HG03175 (cell line): ENCODE data around the gene CSNK1A1.
"Not testable (repeated sequence)": the region's sequence is repeated elsewhere in the genome, so short reads cannot be mapped to it uniquely, and the experiment has no call there.

ENCODE experiments used
- ATAC-seq: cut with Tn5 transposase; IDR thresholded peaks from one replicate; pipeline ENCODE4 v1.9.1; 2021; ENCODE audit warnings: mild to moderate bottlenecking, moderate library complexity; ENCODE audit not compliant: unreplicated experiment

CSNK1A1 gene

DNA sequence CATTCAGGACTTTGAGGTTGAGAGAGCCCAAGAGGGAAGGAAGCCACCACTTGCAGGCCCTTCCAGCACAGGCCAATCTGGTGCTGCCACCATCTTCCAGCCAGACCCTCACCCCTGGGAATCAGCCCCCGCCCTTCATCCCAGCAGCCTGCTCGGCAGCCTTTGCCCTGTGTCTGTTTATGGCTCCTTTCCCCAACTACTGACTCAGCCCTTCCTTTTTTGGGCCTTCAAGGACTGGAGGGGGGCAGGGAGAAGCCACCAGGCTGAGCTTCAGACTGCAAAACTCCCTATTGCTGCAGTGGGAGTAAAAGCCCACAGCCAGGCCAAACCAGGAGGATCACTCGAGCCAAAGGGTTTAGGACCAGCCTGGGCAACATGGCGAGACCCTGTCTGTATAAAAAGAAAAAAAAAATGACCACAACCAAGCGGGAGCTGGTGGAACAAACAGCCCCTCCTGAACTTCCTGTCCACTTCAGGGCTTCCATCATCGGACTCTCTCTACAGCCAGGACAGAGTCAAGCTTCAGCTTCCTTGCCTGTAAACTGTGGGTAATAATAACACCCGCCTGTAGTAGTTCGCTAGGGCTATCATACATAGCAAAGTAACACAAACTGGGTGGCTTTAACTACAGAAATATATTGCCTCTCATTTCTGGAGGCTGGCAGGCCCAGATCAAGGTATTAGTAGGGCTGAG, 86.3 kb downstream of the CSNK1A1 start:
- ATAC-seq = no peak

DNA sequence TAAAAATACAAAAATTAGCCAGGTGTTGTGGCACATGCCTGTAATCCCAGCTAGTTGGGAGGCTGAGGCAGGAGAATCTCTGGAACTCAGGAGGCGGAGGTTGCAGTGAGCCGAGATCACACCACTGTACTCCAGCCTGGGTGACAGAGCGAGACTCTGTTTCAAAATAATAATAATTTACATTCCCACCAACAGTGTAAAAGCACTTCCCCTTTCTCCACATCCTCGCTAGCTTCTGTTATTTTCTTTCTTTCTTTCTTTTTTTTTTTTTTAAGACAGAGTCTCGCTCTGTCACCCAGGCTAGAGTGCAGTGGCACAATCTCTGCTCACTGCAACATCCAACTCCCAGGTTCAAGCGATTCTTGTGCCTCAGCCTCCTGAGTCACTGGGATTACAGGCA, 89.3 kb downstream of the CSNK1A1 start:
- ATAC-seq = not testable (repeated sequence)

DNA sequence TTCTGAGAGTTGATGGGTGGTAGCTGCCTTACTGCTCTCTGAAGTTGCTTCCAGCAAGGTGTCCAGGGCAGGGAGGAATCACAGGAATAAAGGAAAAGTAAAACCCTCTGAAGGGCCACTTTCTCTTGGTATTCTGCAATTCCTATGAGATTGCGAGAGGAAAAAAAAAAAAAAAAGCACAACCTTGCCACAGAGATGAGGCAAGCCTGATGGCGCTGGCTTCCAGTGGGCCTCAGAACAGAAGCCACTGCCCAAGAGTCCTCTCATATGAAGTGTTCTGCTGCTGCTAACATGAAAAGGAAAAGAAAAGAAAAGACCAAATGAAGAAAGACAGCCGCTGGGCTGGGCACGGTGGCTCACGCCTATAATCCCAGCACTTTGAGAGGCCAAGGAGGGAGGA, 91.3 kb downstream of the CSNK1A1 start:
- ATAC-seq = no peak

DNA sequence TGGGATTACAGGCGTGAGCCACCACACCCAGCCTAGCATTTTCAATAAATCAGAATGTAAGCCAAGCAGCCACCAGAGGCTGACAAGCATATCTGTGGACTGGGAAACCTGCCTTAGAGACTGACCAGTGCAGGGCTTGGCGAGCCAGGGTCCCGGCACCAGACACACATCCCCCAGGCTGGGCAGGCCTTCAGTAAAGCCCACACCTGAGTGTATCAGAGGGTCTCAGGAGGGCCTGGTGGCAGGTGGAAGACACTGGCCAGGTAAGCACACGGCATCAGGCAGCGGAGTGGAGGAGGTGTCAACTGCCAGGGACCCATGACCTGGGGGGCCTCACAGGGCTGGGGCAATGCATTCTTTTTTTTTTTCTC, 93.9 kb downstream of the CSNK1A1 start:
- ATAC-seq = no peak

DNA sequence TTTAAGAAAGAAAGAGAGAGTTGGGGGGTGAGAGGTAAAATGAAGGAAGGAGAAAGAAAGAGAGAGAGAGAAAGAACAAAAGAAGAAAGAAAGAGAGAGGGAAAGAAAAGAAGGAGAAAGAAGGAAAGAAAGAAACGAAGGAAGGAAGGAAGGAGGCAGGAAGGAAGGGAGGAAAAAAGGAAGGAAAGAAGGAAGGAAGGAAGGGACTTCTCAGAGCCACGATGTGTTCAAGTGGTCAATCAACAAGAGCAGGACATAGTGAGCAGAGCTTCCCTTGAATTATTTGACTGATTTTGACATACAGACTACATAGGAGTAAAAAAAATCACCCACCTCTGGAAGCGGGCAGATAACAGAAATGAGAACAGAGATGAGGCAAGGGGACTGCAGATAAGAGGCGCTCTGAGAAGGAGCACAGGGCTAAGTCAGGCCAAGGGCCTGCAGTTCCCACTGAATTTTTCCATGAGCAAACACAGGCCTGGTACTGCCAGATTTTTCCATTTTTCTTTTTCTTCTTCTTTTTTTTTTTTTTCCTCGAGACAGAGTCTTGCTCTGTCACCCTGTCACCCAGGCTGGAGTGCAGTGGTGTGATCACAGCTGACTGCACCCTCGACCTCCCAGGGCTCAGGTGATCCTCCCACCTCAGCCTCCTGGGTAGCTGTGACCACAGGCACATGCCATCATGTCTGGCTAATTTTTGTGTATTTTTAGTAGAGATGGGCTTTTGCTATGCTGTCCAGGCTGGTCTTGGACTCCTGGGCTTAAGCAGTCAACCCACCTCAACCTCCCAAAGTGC, 94.4 kb downstream of the CSNK1A1 start:
- no peak for ATAC-seq

DNA sequence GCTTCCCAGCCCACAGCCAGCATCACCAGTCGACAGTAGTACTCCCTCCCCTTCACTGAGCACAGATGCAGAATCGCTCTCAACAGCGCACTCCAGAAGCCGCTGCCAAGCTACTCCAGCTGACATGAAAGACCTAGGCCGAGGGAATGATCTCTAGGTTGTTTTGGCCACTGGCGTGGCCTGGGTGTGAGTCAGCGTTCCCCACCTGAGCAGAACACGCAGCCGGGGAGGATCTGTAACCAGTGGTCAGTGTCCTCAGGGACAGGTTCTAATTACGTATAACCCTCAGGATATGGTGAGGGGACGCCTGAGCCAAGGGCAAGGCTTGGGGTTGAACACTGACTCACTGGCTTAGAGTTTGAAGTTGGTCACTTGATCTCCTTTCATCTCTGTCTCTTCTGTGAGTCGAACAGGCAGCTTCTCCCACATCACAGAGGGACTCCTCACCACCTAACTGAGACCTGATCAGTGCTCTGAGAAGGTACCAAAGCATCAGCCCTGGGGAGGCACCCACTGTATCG, 95.3 kb downstream of the CSNK1A1 start:
- no peak for ATAC-seq

DNA sequence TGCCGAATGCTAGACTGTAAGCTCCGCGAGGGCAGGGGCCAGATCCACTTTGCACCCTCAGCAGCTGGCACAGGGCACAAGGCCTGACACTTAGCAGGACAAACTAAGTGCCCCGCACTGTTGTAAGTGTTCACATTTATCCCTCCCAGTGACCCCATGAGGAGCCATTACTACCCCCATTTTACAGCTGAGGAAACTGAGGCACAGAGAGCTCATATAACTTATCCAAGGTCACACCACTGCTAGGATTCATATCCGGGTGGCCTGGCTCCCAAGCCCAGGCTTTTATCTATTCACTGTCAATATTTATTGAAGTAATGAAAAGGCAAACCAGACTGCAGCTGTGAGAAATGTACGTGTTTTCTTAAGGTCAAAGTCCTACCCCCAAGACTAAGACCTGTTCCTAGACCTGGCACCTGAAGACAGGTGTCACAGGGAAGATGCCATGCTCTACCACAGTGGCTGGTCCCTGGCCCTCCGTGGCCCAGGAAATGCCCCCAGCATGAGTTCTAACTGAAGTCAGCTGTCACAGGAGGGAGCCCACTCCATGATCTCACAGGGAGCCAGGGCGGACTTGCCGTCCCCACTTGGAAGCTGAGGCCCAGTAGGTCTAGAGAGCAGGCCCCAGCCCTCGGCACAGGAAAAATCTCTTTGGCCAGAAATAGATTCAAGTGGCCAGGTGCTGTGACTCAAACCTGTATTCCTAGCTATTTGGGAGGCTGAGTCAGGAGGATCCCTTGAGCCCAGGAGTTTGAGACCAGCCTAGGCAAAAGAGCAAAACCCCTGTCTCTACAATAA, 97.4 kb downstream of the CSNK1A1 start:
- ATAC-seq = no peak

DNA sequence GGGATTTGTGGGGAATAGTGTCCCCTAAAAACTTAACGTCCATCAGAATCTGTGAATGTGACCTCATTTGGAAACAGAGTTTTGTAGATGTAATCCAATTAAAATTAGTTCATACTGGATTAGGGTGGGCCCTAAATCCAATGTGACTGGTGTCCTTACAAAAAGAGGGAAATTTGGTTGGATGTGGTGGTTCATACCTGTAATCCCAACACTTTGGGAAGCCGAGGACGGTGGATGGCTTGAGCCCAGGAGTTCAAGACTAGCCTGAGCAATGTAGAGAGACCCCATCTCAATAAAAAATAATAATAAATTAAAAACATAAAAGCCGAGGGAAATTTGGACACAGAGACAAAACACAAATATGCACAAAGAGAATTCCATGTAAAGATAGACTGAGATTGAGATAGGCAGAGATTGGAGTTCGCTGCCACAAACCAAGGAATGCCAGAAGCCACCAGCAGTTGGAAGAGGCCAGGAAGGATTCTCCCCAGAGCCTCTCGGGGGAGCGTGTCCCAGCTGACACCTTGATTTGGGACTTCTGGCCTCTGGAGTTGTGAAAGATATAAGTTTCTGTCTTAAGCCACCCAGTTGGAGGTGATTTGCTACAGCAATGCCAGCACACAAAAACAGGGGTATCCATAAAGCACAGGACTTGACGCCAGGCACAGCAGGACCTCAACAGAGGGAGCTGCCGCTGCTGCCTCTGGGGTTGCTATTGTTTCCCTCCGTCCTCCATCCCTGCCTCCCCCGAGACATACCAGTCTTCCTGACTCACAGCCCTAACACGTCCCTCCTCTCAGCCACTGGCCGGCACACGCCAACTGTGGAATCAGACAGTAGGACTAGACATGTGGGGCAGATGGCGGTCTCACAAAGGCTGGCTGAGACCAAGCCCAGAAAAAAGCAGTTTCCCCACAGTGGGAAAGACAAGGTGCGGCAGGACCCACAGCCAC, 98.3 kb downstream of the CSNK1A1 start:
- ATAC-seq = no peak

DNA sequence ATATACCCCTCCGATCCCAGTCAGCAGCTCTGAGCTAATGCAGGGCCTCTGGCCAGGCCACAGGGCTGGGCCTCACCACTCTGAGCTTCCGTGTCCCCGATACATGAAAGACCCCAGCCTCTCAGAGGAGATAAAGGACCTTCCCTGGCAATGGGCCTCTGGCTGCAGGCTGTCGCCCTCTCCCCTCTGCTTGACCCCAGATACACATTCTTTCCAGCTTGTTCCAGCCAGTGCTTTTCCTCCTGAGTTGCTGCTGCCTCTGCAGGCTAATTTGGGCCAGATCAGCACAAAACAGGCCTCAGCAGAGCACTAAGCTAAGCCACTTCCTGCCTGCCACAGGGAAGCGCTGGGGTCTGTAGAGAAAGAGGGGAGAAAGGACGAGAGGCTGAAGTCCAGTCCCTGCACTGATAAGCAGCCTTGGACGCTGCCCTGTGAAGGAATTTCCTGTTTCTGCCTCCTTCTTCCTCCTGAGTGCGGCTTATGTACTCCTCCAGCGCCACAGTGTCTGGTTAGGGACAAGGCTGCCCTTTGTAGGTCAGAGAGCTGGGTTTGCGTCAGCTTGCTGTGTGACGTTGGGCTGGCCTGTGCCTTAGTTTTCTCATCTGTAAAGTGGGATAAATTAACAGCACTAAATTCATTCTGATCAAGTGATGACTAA, 99.1 kb downstream of the CSNK1A1 start:
- no peak for ATAC-seq

DNA sequence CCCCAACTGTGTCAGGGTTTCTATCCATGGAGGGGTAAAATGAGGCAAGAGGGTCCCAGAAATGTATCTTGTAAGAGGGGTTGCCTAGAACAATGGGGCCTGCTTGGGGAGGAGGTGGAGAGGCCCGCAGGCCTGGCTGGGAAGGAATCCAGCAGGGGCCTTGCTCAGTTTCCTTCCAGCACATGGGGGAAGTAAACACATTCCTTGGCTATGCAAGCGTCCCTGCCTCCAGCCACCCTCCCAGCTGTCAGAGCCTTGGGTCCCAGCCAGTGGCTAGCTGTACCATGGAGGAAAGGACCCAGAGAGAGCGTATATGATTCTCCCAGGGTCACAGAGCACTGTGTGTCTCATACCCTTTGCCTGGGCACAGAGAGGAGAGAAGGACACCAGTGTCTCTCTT, 101.0 kb downstream of the CSNK1A1 start:
- no peak for ATAC-seq

DNA sequence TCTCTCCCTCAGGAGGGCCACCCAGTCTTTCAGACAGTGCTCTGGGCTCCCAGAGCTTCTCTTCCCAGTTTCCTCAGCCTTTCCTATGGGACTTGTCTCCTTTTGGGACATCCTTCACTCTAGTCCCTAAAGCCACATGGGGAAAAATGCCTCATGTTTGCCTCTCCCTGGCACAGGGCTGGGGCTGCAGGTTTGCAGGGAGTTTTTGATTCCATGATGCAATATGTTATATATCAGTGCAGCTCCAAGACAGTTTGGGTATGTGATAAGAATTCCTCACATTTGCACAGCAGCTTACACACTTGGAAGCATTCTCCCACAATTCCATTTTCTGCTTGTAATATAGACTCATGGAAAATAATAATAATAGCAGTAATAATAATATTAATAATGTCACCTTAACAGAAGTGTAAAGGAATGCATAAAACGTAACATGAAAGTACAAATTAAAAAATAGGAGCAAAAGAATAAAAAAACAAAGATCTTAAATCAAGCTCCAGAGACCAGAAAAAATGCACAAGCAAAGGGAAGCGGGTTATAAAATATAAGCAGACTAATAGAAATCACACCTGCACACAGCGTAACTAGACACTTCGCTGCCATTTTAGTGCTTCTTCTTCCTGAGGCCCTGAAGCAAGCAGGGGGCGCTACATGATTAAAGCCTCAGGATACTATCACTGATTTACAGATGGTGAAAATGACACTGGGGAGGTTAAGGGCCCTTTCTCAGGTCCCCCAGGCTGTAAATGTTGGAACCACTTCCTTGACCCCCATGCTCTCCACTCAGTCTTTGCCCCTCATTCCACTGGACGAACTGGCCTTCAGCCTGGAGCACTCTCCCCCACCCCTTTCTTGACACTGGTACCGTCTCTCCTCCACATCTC, 102.2 kb downstream of the CSNK1A1 start:
- ATAC-seq = no peak

DNA sequence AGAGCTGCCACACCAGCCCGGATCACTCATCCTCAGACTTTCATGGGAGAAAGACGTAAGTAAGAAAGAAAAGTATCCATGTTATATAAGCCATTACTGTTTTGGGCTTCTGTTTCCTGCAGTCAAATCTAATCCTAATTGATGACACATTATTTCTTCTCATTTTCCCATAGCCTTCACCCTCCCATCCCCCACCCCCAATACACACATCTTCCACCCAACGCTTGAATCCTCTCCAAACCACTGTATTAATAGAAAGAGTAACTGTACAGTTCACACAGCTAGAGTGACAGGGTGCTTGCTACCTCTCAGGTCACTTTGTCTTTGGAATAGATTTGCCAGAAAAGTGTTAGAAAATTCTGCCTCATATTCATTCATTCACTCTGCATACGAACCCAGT, 102.8 kb downstream of the CSNK1A1 start:
- ATAC-seq = no peak

DNA sequence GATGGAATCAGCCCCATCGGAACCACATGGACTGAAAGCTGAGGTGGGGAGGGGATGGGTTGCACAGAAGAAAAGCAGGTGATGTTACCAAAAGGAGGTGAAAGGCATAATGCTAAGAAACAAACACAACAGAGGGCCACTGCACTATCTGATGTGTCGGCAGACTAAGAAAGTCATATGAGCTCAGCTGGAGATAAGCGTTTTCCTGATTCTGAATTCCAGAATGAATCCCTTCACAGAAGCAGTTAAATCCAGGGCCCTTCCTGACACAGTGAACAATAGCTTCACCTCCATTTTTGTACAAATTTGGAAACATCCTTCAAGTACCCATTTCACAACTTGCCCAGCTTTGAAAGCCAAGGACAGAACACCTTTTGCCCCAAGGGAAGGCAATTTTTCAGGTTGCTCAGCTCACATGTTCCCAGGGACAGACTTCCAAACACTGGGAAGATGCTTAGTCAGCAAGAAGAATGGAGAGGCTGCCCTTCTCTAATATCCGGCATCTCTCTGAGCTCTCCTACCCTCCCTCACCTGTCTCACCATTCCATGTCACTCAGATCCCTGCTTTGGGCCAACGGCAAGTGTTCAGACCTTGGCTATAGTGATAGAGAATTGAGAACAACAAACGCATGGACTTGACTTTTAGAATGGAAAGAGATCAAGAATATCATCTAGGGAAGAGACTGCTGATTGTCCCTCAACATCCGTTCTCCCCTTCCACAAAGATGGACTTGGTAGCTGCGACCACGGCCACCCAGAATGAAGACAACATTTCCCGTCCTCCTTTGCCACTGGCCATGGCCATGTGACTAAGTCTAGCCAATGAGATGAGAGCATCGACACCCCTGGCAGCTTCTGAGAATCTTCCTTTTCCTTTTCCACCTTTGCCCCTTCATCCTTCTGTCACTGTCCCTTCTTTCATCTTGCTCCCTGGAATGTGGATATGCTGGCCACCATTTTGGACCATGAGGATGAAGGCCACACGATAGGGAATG, 103.6 kb downstream of the CSNK1A1 start:
- no peak for ATAC-seq

DNA sequence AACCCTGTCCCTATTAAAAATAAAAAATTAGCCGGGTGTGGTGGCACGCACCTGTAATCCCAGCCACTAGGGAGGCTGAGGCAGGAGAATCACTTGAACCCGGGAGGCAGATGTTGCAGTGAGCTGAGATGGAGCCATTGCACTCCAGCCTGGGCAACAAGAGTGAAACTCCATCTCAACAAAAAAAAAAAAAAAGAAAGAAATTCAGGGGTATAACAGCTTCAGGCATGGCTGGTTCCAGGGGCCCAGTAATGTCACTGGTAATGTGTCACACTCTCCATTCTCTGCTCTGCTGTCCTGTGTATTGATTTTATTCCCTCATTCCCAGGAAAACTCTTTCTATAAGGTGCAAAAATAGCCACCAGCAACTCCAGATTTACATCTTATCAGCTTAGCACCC, 104.4 kb downstream of the CSNK1A1 start:
- ATAC-seq = not testable (repeated sequence)

DNA sequence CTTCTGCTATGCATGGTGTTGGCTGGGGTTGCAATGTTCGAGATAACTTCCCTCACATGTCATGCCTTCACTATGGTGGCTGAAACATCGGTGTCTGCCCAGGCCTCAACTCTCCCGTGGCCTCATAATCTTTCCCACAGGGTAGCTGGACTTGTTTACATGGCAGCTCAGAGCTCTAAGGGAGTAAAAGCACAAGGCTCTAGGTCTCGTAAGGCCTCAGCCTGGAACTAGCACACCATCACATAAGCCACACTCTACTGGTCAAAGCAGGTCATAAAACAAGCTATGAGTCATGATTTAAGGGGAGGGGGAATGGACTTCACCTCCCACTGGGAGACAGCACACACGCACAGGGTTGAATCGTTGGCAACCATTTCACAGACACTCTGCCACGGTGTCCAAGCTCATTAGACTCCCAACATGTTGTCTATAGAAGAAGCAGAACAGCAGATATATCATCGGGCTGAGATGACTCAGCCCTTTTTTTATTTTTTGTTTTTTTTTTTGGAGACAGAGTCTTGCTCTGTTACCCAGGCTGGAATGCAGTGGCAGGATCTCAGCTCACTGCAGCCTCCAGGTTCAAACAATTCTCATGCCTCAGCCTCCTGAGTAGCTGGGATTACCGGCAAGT, 105.4 kb downstream of the CSNK1A1 start:
- no peak for ATAC-seq

DNA sequence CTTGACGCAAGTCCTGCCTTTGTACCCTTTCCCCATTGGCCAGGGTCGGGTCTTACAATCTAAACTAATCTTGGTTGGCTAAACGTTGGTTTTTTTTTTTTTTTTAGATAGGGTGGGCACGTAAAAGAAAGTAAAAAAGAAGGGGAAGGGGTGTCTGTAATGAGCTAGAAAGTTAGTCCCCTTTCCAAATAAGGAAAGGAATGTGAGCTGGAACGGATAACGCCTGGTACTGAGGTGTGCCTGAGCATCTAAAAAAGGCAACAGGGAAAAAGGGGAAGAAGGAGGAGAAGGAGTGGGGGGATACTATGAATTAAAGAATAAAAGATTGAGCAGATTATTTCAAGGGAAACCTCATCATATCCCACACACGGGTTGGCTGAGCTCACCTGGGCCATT, 105.9 kb downstream of the CSNK1A1 start:
- no peak for ATAC-seq

DNA sequence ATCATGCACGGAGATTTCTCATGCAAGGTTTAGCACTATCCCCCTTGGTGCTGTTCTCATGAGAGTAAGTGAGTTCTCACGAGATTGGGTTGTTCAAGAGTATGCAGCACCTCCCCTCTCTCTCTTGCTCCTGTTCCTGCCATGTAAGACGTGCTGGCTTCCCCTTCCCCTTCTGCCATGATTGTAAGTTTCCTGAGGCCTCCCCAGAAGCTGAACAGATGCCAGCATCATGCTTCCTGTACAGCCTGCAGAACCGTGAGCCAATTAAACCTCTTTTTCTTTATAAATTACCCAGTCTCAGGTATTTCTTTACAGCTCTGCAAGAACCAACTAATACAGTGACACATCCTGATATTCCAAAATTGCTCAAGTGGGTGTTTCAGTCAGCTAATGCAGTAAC, 106.8 kb downstream of the CSNK1A1 start:
- ATAC-seq = not testable (repeated sequence)
